IgD-negative memory B cell (primary cell): ENCODE data around the gene MED13. TPM values are rescaled to one million over a fixed set of nuclear protein-coding genes. Genes with fewer than 3 reads are reported as not detected.
"Not testable (repeated sequence)": the region's sequence is repeated elsewhere in the genome, so short reads cannot be mapped to it uniquely, and the experiment has no call there.

Experiments used
- H3K27ac Mint-ChIP-seq, 3 donors: one replicate each; pipeline ENCODE4 v1.8.0; 2020 to 2022; ENCODE audit warnings: mild to moderate bottlenecking in 3 of 3, mixed read lengths in 3 of 3, moderate library complexity in 1 of 3
- H3K27me3 Mint-ChIP-seq: one replicate; pipeline ENCODE4 v1.8.0; 2021; ENCODE audit warnings: mixed read lengths
- H3K36me3 Mint-ChIP-seq: one replicate; pipeline ENCODE4 v1.8.0; 2020; ENCODE audit warnings: mild to moderate bottlenecking, mixed read lengths
- H3K4me1 Mint-ChIP-seq, 3 donors: one replicate each; pipeline ENCODE4 v1.8.0; 2020 to 2022; ENCODE audit warnings: mixed read lengths in 3 of 3, mild to moderate bottlenecking in 1 of 3
- H3K4me3 Mint-ChIP-seq, 4 donors: one replicate each; pipeline ENCODE4 v1.8.0; 2020 to 2022; ENCODE audit warnings: mild to moderate bottlenecking in 4 of 4, mixed read lengths in 4 of 4, moderate library complexity in 3 of 4
- H3K9me3 Mint-ChIP-seq, 3 donors: one replicate each; pipeline ENCODE4 v1.8.0; 2020 to 2021; ENCODE audit warnings: mixed read lengths in 3 of 3, mild to moderate bottlenecking in 1 of 3
- polyA plus RNA-seq: library from polyadenylated mRNA; unstranded; fragments of 300-500 nt; fragmentation: Illumina TruSeq; gene quantifications from one replicate; pipeline ENCODE4 v1.2.3, GENCODE V29; 2021

Gene MED13
- polyA plus RNA-seq, 1 donor from 2014 or later, result 3.7 TPM

DNA sequence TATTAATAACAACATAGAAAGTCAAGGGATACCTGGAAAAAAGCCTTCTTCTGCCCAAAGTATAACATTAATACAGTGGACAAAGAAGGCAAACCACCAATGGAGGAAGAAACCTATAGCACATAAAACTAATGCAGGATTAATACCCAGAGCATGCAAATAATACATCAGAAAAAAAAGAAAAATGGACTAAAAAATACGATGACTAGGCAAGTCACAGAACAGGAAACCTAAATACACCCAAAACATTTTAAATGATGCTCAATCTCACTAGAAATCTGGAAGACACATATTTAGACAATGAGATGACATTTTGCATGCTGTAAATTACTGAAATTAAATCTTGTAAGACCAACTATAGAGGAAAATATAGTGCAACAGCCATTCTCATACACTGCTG, 55.9 kb downstream of the MED13 start:
- Mint-ChIP-seq H3K36me3 (peaks cover 7% of the 10 kb centered on the region), H3K4me1 (peaks cover 4 to 10% (median 10%) of the 10 kb centered on the region in 3 donors), H3K27ac (no peak overlapping the region), H3K27me3 (no peaks in the 10 kb centered on the region), H3K4me3 (no peak overlapping the region), H3K9me3 (peaks cover 0 to 2% (median 0%) of the 10 kb centered on the region in 3 donors)

GRCh38 chr17:62008294-62008693, 56.8 kb downstream of the MED13 start:
- peak overlapping the region in 1 of 3 donors; percentile 56 for H3K27ac Mint-ChIP-seq
- peaks cover 0 to 2% (median 0%) of the 10 kb centered on the region in 3 donors for H3K9me3 Mint-ChIP-seq
- H3K27me3 Mint-ChIP-seq, result no peaks in the 10 kb centered on the region
- H3K4me1 Mint-ChIP-seq, result peaks cover 5 to 15% (median 13%) of the 10 kb centered on the region in 3 donors
- peaks cover 8% of the 10 kb centered on the region for H3K36me3 Mint-ChIP-seq
- no peak overlapping the region for H3K4me3 Mint-ChIP-seq

GRCh38 chr17:62004388-62004787, 60.7 kb downstream of the MED13 start:
- H3K36me3 Mint-ChIP-seq, result peaks cover 13% of the 10 kb centered on the region
- peaks cover 11 to 22% (median 20%) of the 10 kb centered on the region in 3 donors for H3K4me1 Mint-ChIP-seq
- H3K4me3 Mint-ChIP-seq, result no peak overlapping the region
- peaks cover 0 to 2% (median 0%) of the 10 kb centered on the region in 3 donors for H3K9me3 Mint-ChIP-seq
- no peaks in the 10 kb centered on the region for H3K27me3 Mint-ChIP-seq
- H3K27ac Mint-ChIP-seq, result no peak overlapping the region

DNA sequence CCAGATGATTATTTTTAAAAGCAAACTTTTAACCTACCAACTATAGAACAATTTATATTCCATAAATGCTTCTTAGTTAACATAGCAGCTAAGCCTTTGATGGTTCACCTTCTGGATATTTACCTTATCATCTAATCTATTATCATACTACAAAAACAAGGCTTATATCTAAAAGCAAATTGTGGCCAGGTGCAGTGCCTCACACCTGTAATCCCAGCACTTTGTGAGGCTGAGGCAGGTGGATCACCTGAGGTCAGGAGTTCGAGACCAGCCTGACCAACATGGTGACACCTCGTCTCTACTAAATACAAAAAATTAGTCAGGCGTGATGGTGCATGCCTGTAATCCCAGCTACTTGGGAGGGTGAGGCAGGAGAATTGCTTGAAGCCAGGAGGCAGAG, 61.9 kb downstream of the MED13 start:
- not testable (repeated sequence) for H3K27me3 Mint-ChIP-seq, H3K9me3 Mint-ChIP-seq, H3K4me3 Mint-ChIP-seq, H3K27ac Mint-ChIP-seq
- Mint-ChIP-seq H3K36me3 (peaks cover 13% of the 10 kb centered on the region), H3K4me1 (peaks cover 10 to 19% (median 16%) of the 10 kb centered on the region in 3 donors)

- Mint-ChIP-seq H3K36me3 (peaks cover 10% of the 10 kb centered on the region), H3K27me3 (no peaks in the 10 kb centered on the region), H3K4me3 (no peak overlapping the region), H3K4me1 (peaks cover 13 to 24% (median 22%) of the 10 kb centered on the region in 3 donors), H3K9me3 (peaks cover 0 to 2% (median 0%) of the 10 kb centered on the region in 3 donors), H3K27ac (no peak overlapping the region)
These were observed 64.0 kb downstream of the MED13 start for GRCh38 chr17:62001105-62001504.

DNA sequence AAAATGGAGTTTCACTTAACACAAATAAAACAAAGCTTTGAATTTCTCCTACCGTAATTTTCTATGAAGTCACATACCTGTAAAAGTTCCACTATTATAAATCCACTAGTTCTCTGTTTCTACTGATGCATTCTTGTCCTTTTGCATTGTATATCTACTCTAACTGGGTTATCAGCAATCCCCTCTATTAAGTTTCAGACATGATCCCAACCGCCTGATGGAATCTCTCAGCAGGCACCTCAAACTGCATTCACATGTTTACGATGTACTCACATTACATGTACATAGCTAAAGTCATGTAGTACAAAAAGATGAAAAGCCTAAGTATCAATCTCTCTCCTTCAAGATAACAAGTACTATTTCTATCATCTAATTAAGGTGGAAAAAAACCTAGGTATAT, 64.9 kb downstream of the MED13 start:
- H3K27ac Mint-ChIP-seq, result no peak overlapping the region
- H3K4me1 Mint-ChIP-seq, result peaks cover 13 to 24% (median 22%) of the 10 kb centered on the region in 3 donors
- H3K9me3 Mint-ChIP-seq, result peaks cover 0 to 2% (median 0%) of the 10 kb centered on the region in 3 donors
- no peaks in the 10 kb centered on the region for H3K27me3 Mint-ChIP-seq
- H3K36me3 Mint-ChIP-seq, result peaks cover 8% of the 10 kb centered on the region
- H3K4me3 Mint-ChIP-seq, result no peak overlapping the region

GRCh38 chr17:61998534-61998933, 66.5 kb downstream of the MED13 start:
- H3K36me3 Mint-ChIP-seq, H3K9me3 Mint-ChIP-seq, H3K4me3 Mint-ChIP-seq, H3K27me3 Mint-ChIP-seq, H3K27ac Mint-ChIP-seq: not testable (repeated sequence)
- H3K4me1 Mint-ChIP-seq, result peaks cover 12 to 18% (median 15%) of the 10 kb centered on the region in 3 donors

GRCh38 chr17:61997664-61998063, 67.4 kb downstream of the MED13 start:
- Mint-ChIP-seq H3K9me3 (no peaks in the 10 kb centered on the region), H3K4me3 (no peak overlapping the region), H3K27me3 (no peaks in the 10 kb centered on the region), H3K27ac (no peak overlapping the region), H3K36me3 (peaks cover 4% of the 10 kb centered on the region), H3K4me1 (peaks cover 12 to 18% (median 15%) of the 10 kb centered on the region in 3 donors)

DNA sequence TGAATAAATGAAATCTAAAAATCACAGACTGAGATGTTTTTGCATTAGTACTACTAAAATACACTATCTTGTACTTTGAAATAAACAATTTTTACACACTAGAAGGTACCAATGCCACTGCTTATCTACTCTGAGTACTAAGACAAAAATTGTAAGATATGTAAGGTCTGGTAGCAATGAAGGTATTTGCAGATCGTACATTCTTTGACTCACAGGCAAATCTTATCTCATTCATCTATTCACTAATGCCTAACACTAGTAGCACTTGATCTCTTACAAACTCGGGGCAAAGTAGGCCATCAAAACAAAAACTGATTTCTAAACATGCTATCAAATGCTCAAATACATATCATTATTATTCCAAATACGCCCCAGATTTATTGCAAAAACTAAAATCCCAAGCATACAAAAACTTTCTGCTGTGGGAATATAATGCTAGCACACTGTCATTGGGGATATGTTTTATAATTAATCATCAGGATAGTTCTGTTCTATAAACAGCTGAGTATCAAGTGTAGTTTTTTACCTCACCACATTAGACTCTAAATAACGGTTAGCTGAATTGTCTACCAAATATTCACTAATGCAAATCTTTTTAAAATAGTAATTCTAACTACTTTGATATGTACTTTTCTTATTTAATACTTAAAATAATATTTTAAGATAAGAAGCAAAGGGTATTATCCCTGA, 68.0 kb downstream of the MED13 start:
- Mint-ChIP-seq H3K4me3 (no peak overlapping the region), H3K4me1 (peaks cover 12 to 18% (median 15%) of the 10 kb centered on the region in 3 donors), H3K36me3 (peaks cover 5% of the 10 kb centered on the region), H3K9me3 (no peaks in the 10 kb centered on the region), H3K27ac (no peak overlapping the region), H3K27me3 (no peaks in the 10 kb centered on the region)

- peaks cover 4% of the 10 kb centered on the region for H3K36me3 Mint-ChIP-seq
- no peaks in the 10 kb centered on the region for H3K9me3 Mint-ChIP-seq
- no peaks in the 10 kb centered on the region for H3K27me3 Mint-ChIP-seq
- no peak overlapping the region for H3K4me3 Mint-ChIP-seq
- H3K4me1 Mint-ChIP-seq, result peaks cover 0 to 3% (median 0%) of the 10 kb centered on the region in 3 donors
- H3K27ac Mint-ChIP-seq, result peak overlapping the region in 1 of 3 donors; percentile 70
These were observed 75.6 kb downstream of the MED13 start for GRCh38 chr17:61989509-61989908.

- Mint-ChIP-seq H3K36me3 (peaks cover 3% of the 10 kb centered on the region), H3K27me3 (no peaks in the 10 kb centered on the region), H3K4me1 (peaks cover 0 to 3% (median 0%) of the 10 kb centered on the region in 3 donors)
These were observed 78.2 kb downstream of the MED13 start for GRCh38 chr17:61986898-61987297.

DNA sequence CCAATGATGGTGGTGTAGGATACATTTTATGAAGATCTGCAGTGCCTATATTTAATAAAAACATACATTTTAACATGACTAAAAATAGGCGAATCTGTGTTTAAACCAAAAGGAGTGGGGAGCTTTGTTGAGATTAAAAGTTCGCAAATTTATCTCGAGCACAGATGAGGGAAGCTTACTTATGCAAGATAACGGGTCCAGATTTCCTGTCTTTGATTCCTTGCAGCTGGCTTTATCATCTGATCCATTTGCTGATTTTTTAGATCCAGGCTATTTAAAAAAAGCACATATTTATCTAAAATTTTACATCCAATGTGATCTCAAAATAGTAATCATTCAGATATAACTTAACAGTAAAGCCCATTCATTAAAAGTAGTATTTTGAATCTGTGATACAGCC, 80.3 kb downstream of the MED13 start:
- no peaks in the 10 kb centered on the region for H3K36me3 Mint-ChIP-seq
- no peaks in the 10 kb centered on the region for H3K27me3 Mint-ChIP-seq
- peaks cover 3 to 9% (median 5%) of the 10 kb centered on the region in 3 donors for H3K4me1 Mint-ChIP-seq
- H3K9me3 Mint-ChIP-seq, result no peaks in the 10 kb centered on the region
- H3K4me3 Mint-ChIP-seq, result no peak overlapping the region
- peak overlapping the region in 1 of 3 donors; percentile 73 for H3K27ac Mint-ChIP-seq

More at GRCh38 chr17:61986898-61987297, 78.2 kb downstream of the MED13 start:
- no peak overlapping the region for H3K27ac Mint-ChIP-seq
- no peaks in the 10 kb centered on the region for H3K9me3 Mint-ChIP-seq
- H3K4me3 Mint-ChIP-seq, result no peak overlapping the region

DNA sequence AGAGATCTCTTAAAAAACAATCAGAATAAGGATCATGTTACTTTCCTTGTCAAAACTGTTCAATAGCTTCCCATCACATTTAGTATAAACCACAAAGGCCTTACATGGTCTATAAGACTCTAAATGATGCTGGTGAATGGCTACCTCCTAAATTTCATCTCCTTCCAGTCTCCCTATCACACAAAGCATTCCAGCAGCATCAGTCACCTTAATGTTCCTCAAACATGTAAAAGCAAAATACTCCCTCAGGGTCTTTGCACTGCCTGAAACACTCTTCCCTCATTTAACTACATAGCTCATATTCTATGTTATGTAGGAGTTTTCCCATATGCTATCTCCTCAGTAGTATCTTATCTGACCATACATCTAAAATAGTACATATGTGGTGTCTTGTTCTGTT, 83.8 kb downstream of the MED13 start:
- H3K27me3 Mint-ChIP-seq, result no peaks in the 10 kb centered on the region
- H3K4me3 Mint-ChIP-seq, result no peak overlapping the region
- H3K4me1 Mint-ChIP-seq, result peaks cover 3 to 10% (median 9%) of the 10 kb centered on the region in 3 donors
- peaks cover 4% of the 10 kb centered on the region for H3K36me3 Mint-ChIP-seq
- no peaks in the 10 kb centered on the region for H3K9me3 Mint-ChIP-seq
- H3K27ac Mint-ChIP-seq, result peak overlapping the region in 1 of 3 donors; percentile 79

DNA sequence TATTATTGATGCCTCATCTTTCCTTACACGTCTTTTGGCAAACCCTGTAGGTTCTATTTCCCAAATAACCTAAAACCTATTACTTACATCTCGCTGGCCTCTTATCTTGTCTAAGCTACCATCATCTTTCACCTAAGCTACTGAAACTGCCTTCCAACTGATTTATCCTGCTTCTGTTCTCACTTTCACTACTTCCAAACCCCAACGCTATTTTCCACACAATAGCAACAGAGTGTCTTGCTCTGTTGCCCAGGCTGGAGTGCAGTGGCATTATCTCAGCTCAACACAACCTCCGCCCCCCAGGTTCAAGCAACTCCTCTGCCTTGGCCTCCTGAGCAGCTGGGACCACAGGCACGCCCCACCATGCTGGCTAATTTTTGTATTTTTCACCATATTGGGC, 84.5 kb downstream of the MED13 start:
- peak overlapping the region in 2 of 3 donors; percentile 79 to 80 for H3K27ac Mint-ChIP-seq
- H3K27me3 Mint-ChIP-seq, result no peaks in the 10 kb centered on the region
- H3K4me3 Mint-ChIP-seq, result no peak overlapping the region
- no peaks in the 10 kb centered on the region for H3K9me3 Mint-ChIP-seq
- peaks cover 4% of the 10 kb centered on the region for H3K36me3 Mint-ChIP-seq
- H3K4me1 Mint-ChIP-seq, result peaks cover 3 to 15% (median 9%) of the 10 kb centered on the region in 3 donors

DNA sequence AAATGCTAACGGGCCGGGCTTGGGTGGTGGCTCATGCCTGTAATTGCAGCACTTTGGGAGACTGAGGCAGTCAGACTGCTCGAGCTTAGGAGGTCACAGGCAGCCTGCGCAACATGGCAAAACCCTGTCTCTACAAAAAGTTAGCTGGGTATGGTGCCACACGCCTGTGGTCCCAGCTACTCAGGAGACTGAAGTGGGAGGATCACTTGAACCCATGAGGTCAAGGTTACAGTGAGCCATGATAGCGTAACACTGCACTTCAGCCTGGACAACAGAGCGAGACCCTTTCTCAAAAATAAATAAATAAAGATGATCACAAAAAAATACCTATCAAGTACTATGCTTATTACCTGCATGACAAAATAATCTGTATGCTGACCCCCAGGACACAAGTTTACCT, 91.0 kb downstream of the MED13 start:
- no peaks in the 10 kb centered on the region for H3K27me3 Mint-ChIP-seq
- no peaks in the 10 kb centered on the region for H3K9me3 Mint-ChIP-seq
- H3K27ac Mint-ChIP-seq, result no peak overlapping the region
- H3K4me1 Mint-ChIP-seq, result peaks cover 6 to 15% (median 6%) of the 10 kb centered on the region in 3 donors
- peaks cover 6% of the 10 kb centered on the region for H3K36me3 Mint-ChIP-seq
- no peak overlapping the region for H3K4me3 Mint-ChIP-seq

DNA sequence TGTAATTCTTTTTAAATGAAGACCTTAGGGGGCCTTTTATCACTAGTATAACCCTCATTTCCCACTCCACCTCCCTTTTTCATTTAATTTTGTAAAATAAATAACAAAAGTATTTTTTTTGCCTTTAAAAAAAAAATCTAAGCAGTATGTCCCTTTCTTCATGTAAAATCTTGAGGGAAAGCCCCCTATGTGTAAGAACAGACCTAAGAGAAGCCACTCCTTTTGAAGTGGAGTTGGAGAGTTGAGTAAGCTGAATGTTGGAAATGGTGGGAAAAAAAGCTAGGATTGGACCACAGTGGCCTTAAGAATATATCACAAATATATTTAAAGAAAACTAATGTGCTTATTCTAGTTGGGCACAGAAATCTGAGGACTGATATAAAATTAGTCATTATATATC, 92.8 kb downstream of the MED13 start:
- no peaks in the 10 kb centered on the region for H3K9me3 Mint-ChIP-seq
- no peak overlapping the region for H3K27ac Mint-ChIP-seq
- H3K4me3 Mint-ChIP-seq, result no peak overlapping the region
- H3K4me1 Mint-ChIP-seq, result peaks cover 6 to 11% (median 6%) of the 10 kb centered on the region in 3 donors
- no peaks in the 10 kb centered on the region for H3K27me3 Mint-ChIP-seq
- peaks cover 3% of the 10 kb centered on the region for H3K36me3 Mint-ChIP-seq
